NCI-H446 treated with DMSO at 0.1 percent for 48 hours (cell line): ENCODE data around the gene DHRS3.

Experiments used
- DNase-seq: peaks from one replicate; lab custom pipeline; 2025; lab: John Stamatoyannopoulos, UW

The DHRS3 gene

DNA sequence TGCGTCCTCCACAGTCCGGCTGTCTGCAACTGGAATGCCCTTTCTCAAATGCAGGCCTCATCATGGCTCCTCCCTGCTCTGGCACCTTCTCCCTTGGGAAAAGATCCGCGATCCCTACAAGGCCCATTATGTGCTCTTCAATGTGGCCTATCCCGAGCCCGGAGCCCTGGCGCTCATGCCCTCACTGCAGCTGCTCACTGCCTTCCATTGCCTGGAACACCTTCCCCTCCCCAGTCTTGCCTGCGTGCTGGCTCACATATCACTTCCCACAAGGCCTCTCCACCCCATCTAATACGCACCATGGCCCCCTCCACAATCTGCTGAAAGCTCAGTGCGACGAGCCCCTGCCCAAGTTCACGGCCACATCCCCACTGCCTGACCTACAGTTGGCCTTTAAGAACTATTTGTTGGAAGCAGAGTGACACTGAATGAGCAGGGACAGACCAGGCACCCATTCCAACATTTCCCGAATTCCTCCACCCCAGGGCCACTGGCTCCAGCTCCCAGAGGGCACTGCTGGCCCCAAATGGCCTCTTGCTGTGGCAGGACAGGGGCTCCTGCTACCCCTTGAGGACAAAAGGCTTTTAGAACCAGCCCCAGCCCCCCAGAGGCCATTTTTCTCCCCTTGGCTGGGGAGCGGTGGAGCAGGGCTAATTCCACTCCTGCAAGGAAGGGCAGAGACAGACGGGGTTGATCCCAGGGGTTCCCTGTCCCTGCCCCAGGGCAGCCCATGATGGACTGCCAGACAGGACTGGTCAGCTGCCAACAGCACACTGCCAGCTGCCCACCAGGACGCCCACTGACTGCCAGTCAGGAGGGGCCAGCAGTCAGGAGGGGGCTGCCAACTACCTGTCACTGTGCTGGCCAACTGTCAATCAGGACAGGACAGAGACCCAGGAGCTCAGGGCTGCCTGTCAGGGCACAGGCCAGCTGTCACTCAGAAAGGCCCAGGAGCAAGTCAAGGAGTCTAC, 64.8 kb downstream of the DHRS3 start:
- DNase-seq, result peak; percentile 35

DNA sequence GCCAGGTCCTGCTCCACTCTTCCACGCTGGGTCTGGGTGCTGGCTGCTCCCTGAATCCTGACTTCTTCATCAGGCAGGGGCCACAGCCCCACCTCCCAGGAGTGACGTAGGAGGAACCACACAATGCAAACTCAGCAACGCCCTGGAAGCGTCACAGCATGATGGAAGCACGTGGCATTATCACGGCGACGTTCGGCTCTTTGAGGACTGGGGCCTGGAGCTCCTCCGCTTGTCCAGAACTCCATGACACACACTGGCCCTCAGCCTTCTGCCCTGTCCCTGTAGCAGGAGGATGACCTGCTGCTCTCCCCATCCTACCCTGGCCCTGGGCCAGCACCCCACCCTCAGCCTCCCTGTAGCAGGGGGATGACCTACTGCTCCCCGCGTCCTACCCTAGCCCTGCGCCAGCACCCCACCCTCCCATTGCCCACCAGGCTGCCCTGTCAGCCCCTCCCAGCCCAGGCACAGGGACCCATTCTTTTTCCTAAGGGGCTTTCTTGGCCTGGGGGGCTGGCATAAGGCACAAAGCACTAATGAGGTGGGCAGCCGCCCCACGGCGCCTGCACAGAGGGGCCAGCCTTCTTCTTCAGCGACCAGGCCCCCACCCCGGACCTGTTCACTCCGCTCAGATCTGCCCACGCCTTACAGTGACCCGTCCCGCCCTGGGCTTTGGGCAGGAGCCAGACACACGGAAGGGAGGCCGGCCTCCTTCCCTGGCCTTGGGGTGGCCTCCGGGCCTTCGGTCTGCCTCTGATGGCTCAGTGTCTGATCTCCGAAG, 65.7 kb downstream of the DHRS3 start:
- DNase-seq, result no peak

DNA sequence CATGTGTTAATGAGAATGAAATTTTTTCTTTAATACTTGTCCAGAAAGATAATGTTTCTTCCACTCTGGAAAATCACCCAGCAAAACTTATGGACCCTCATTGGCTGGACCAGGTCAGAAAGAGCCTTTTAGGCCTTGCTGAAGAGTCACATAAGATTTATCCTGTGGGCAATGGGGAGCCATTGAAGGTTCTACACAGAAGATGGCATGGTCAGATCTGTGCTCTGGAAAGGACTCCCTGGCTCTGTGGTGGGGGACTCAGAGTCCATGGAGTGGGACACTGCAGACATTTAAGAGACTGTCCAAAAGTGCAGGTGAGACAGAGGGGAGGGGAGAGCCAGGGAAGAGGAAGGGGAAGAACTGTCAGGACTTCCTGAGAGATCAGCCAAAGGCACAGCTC, 66.4 kb downstream of the DHRS3 start:
- DNase-seq, result no peak

DNA sequence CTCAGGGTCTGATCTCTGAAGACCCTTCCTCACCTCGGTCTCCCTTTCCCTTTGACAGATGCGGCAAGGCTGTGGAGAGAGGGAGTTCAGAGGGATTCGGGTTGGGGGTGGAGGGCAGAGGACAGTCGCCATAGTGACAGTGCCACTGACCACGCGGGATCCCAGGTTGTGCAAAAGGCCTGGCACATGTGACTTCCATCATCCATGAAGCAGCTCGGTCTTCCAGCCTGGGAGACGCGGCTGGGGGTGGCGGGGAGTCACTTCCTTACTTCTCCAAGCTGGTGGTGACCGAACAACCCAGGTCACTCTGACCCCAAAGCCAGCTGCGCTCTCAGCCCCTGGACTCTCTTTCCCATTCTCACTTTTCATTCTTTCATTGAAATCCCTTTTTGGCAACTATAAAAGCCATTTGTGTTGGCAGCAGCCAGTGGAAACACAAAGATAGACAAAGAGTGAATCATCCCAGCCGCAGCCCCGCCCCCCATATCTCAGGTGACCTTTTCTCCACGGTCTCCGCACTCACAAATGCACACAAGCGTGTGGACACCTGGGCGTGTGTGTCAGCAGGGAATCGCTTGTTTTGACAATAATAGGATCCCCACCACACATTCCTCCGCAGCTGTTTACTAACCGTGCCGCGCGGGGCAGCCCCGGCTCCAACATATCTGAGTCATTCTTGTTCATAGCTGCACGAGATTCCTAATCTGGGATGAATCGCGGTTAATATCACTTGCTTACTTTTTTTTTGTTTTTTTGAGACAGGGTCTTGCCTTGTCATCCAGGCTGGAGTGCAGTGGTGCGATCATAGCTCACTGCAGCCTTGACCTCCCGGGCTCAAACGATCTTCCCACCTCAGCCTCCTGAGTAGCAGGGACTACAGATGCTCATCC, 68.3 kb downstream of the DHRS3 start:
- no peak for DNase-seq

DNA sequence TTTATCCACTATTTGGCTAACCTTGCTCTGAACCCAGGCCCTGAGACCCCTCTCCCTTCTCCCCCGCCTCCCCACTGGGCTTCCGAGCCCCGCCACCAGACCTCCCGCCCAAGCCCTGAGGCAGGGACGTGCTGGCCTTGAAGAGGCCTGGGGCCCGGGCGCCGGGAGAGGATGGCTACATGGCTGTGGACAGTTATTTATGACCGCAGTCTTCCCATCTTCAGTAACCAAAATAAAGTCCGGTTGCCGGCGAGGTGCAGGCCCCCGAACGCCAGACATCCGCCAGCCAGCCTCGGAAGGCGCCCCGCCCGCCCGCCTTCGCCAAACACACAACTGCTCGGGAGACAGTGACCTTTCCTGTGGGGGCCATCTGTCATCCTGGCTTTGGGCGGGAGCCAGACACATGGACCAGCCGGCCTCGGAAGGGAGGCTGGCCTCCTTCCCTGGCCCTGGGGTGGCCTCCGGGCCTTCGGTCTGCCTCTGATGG, 69.0 kb downstream of the DHRS3 start:
- DNase-seq, result no peak

DNA sequence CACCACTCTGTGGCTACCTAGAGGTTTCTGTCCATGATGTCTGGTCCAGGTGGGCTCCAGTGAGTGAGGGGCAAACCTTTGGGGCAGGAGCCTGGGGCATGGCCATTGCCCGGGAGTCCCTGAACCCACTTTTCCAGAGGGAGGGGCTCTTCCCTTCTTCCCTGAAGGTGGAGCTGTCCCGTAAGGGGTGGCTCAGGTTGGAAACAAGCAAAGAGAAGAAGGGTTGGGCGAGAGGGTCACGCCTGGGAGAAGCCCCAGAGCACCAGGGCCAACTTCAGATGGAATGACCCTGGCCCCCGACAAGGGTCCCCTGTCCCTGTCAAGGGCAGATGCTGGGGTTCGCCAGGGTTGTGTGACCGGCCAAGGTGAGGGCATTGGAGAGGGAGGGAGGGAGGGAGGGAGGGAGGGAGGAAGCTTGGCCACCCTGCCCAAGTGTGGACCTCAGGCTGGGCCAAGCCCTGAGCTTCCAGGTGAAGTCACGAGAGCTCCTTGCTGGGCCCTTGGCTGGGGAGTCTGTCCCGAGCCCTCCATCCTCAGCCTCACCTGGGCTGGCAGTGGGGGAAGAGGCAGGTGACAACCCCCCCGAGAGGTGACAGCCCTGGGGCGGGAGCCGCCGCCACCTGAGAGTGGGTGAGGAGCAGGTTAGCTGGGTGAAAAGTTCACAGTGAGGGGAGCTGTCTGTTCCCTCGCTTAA, 69.6 kb downstream of the DHRS3 start:
- no peak for DNase-seq

DNA sequence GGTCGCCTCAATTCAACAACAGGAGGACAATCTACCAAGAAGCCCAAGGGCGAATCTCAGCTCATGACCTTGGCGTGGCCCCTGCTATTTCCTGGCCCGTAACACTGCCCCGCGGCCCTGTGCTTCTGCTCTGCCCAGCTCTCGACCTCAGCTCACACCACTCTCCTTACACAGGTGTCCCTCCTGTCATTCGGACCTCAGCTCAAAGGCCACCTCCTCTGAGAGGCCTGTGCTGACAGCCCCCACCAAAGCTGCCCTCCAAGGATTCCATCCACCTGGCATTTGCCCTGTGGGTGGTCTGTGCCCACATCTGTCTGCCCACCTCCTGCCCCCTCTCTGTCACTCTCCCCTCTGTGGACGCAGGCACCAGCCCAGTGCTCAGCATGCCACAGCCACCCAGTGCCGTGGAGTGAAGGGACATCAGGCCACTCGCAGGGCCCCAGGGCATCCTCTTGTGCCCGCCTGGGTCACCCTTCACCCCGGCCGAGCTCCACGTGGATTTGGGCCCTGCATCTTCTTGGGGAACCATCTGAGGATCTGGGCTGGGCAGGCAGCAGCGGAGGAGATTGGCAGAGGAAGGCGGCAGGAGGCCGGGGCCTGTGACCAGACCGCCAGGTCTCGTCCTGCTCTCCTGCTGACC, 70.3 kb downstream of the DHRS3 start:
- no peak for DNase-seq

DNA sequence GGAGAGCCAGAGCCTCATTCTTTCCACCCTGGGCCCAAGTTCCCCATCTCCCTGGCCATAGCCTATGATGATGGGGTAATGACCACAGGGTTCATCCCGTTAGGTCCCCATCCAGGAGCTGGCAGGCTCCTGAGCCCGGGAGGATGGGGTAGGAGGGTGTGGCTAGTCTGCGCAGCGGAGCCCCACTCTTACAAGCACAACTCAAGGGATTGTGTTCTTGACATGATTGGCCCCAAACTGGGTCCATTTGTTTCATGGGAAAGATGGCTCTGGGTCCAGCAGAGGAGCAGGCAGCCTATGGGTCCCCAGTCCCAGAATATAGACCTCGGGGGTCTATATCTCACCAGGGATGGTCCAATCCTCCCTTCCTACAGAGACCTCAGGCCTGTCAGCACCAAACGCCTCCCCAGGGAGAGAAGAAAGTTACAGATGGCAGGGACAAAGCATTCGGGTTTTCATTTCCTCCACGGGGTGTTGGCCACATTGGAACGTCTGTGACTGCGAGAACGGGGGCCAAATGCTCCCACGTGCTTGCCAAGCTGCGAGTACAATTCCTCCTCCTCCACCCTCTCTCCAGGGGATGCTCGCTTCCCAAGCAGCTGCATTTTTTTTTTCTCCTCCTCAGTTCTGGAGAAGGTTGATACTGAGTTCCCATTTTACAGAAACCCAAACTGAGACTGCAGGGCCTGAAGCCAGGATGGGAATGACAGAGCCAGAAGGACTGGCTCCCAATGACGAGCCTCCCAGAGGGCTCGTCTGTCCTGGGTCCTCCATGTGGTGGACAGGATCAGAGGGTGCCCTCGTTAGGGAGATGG, 71.0 kb downstream of the DHRS3 start:
- no peak for DNase-seq

DNA sequence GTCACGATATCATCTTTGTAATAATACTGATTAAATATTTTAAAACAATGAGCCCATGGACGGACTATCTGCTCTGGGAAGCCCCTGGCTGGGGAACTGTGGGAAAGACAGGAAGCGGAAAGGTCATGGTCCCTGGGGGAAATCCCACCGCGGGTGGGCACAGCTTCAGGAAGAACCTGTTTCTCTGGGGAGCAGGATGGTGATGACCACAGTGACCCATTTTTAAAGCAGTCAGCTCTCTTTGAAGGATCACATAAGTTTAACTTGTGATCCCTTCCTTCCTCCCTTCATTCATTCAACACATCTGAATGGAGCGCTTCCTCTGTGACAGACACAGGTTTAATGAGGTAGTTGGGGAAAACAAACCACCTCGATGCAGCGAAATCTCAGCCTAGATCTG, 73.0 kb downstream of the DHRS3 start:
- no peak for DNase-seq

DNA sequence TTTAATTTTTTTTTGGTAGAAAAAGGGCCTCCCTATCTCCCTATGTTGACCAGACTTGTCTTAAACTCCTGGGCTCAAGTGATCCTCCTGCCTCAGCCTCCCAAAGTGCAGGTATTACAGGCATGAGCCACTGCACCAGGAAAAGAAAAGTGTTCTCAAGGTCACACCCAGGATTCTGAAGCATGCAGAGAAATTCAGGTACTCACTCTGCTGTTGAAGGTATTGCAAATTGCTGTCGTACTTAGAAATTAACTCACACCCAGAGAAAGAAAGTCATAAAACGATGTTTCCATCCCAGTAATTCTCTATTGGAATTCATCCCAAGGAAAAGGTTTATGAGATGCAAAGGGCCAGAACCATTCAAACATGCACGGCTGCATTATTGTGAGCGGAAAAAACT, 73.7 kb downstream of the DHRS3 start:
- DNase-seq, result no peak

DNA sequence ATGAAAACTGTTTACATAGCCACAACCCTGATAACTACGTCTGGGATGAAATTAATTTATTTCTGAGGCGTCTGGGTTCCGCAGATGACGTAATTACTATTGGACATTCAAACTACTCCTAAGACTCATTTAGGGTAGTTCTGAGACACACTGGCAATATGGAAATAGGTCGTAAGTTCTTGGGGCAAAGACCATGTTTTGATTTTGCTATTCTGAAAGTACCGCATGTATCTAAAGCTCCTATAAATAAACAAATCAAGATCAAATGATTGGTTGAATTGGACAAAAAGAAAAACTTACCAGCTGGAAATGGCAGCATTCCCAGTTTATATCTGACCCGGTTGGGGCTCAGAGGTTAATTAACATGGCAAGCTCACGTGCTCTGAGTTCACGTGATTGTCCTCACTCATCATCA, 74.3 kb downstream of the DHRS3 start:
- DNase-seq, result no peak

DNA sequence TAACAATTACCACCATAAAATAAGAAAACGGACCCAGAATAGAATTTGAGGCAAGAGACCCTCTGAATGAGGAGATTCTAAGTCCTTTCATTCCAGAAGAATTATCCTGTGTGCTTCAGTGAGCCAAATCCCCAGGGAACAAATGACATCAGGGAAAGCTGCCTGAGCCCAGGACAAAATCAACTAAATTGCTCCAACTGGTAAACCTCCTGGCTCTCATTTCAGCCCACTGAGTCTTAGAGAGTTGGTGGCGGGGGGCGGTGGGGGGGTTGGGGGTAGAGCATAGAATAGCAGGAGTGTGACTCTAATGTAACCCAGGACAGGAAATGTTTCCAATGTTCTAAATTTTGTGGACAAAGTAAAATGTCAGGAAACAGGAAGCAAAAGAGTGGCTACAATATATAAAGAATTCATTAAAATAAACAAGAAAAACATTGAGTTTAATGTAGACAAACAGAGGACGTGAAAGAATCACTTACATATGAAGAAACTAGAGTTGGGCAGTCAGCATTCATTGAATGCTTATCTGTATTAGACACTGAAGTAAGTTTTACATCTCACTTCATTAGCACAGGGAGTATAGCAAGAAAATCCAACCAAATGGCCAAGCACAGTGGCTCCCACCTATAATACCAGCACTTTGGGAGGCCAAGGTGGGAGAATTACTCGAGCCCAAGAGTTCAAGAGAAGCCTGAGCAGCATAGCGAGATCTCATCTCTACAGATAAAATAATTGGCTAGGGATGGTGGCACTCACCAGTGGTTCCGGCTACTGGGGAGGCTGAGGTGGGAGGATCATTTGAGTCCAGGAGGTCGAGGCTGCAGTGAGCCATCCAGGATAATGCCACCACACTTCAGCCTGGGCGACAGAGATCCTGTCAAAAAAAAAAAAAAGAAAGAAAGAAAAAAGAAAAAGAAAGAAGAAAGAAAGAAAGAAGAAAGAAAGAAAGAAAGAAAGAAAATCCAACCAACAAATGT, 75.1 kb downstream of the DHRS3 start:
- no peak for DNase-seq

DNA sequence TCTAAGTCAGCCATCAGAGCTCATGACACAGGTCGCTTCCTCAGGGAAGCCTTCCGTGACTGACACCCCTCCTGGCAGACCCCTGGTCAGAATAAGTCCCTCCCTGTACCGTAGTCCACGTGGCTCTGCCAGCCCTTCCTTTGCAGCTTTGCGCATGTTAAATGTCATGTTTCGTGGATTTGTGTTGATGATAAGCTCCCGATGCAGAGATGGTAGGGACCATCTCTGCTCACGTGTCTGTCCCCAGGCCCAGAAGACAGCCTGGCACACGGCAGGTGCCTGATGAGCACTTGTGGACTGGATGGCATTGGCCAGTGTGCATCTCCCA, 75.9 kb downstream of the DHRS3 start:
- DNase-seq, result no peak

DNA sequence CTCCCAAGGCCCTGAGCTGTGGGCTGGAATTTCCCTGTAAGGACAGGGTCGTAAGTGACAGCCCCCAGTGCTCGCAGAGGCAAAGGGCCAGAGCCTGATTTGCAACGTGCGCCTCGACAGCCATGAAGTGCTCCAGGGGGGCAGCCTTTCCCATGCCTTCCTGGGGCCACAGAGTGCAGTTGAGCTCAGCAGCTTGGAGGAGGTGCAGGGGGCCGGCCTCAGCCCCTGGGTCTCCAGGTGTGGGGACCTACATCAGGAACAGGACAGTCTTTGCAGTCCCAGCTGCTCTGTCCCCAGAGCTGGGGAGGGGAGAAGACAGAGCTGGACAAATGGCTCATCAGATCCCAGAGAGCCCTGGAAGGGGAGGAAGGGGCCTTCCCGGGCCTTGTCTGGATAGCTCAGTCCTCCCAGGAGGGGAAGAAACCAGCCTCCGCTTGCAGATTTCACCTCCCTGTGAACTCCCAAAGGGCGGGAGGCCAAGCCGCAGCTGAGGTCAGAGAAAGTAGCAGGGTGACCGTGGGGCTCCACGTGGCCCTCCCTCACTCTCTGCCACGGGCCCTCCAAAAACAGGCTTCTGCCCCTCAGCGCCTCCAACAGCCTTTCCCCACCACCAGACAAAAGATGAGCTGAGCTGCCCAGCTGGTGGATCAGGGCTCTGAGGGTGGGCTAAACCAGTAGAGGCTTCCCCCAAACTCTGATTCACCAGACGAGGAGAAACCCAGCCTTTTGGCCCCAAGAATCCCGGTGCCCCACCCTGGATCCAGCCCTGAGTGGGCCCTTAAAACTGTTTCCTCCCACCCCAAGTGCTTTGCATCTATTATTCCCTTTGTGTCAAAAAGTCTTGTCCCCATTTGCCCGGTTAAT, 76.5 kb downstream of the DHRS3 start:
- DNase-seq, result no peak

DNA sequence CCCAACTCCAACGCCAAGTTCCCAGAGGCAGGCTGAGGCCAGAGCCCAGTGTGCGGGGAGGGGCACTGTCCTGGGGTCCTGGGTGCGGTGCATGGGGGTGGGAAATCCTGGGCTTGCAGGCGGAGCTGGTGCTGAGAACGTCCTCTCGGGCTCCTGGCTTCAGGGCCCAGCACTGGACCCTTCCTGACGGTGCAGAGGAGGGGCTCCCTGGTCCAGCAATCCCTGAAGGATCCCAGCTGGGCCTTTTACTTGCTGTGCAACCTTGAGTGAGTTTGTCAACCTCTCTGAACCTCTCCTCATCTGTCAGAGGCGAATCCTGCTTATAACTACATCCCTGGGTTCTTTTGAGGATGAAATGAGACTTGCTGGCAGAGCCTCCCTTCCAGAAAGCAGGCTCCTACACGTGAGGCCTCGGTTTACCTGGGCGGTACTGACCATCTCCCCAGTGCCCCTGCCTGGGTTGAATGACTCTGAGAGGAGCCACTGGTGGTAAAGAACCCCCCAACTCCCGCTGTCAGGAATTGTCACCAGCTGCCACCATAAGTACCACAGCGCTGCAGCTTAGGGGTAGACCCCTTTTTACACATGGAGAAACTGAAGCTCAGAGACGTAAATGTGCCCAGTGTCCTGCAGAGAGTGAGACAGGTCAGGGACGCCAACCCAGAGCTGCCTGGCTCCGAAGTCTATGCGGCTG, 77.3 kb downstream of the DHRS3 start:
- DNase-seq, result no peak

DNA sequence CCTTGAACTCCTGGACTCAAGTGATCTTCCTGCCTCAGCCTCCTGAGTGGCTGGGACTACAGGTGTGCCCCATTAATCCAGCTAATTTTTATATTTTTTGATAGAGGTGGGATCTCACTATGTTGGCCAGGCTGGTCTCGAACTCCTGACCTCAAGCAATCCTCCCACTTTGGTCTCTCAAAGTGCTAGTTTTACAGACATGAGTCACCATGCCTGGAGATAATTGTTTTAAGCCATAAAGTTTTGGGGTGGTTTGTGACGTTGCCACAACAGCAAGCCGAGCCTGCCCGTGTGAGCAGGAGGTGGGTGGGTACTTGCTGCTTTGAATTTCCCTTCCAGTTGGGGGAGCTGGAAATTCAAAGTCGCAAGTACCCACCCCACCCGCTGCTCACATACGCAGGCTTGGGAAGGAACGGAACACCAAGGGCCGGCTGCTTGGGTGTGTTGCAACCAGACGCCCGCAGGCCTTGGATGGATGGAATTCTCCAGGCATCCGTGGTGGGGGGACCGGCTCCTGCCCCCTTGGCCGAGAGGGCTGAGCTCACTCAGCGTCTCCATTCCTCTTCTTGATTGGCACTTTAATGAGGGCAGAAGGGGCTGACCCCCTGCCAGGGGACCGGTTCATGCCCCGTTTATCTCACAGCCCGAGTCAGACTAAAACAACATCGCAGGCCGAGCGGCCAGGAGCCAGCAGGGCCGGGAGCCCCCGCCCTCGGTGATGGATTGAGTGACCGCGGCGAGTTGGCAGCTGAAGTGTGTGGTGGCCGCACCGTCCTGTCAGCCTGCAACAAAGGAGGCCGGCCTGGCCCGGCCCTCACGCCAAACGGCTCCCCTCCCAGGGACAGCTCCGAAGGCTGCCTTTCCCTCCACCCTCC, 78.1 kb downstream of the DHRS3 start:
- DNase-seq, result no peak
